Measurements from ENCODE around the gene SPATA22.

- TF ChIP-seq CTCF (IDR thresholded peaks at IDR 0.05) (no peak), POLR2A (IDR thresholded peaks at IDR 0.05) (no peak), POLR2AphosphoS5 (IDR thresholded peaks at IDR 0.05) (no peak)
Observed at GRCh38 chr17:3502466-3502865, 30.8 kb upstream of the SPATA22 start.

Measured in prostate gland (tissue), 2 donors.